ENCODE measurements around the gene THAP9.

- TF ChIP-seq CTCF (conservative IDR thresholded peaks at IDR 0.05; ENCODE audit: low read length) = no peak
- TF ChIP-seq EZH2phosphoT487 (IDR thresholded peaks at IDR 0.05; ENCODE audit: borderline replicate concordance, low read depth, low read length) = no peak
Observed at GRCh38 chr4:82930848-82931755, 30.6 kb downstream of the THAP9 start.
